Cortex of kidney (tissue), 1 donor: Measurements from ENCODE around the gene ADCY3.

Experiments used
- DNase-seq: peaks from one replicate; lab custom pipeline; 2025; lab: John Stamatoyannopoulos, UW

Gene ADCY3

DNA sequence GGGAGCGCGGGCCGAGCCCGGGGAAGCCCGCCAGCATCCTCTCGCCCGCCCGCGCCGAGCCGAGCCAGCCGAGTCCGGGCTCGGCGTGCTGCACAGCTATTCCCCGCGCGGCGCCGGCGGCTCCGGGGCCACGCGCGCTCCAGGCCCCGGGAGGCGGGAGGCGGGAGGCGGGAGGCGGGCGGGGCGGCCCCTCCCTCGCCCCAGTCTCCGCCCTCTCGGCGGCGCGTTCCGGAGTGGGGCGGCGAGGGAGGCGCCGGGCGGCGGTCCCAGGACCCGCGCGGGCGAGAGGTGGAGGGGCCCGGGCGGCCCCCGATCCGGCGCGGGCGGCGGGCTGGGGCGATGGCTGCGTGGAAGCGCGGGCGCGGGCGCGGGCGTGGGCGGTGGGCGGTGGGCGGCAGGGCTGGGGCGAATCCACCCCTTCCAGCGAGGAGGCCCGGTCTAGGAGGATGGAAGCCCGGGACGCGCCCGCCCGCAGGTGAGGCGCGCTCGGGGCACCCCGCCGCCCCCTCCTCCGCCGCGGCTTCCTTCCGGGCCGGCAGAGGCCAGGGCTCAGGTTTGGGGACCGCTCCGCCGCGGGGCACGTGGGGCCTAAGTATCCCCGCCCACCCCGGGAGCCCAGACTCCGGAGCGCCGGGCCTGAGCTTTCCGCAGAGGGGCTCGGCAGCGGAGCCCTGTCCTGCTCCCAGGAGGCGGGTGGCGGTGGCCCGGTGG lies at the start of gene ADCY3:
Gene ADCY3 (minus strand): TSS at position 140 of the 711 bp plus-strand sequence. CDS start 1,250 bp downstream, outside the sequence.
- no peak for DNase-seq

DNA sequence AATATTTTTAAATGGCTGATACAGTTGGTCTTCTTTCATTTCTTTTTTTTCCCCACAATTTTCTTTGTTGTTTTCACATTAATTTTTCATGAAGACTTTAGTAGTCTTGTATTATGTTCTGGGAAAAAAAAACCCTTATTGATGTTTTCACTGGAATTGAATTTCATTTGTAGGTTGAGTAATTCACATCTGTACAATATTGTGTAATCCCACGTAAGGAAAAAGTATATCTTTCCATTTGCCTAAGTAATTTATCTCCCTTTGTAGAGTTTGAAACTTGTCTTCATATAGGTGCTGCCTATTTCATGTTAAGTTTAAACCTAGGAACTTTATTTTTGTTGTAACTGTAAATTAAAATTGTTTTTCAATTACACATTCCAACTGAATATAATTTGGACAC lies 49.7 kb upstream of the ADCY3 start:
- DNase-seq: no peak

GRCh38 chr2:24961903-24962302 lies 41.9 kb upstream of the ADCY3 start:
- no peak for DNase-seq

DNA sequence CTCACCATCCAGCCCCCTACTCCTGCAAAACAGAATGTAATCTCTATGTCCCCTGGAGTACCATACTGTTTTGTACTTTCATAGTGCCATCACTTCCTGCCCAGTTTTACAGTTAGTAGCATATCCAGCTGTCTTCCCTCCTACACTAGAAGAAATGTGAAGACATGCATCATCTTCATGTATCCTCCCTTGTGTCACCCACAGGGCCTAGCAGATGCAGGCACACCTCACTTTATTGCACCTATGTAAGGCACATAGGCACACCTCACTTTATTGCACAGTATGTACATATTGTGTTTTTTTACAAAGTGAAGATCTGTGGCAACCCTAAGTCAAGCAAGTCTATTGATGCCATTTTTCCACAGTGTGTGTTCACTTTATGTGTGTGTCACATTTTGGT lies 39.7 kb upstream of the ADCY3 start:
- DNase-seq: no peak

GRCh38 chr2:24958411-24958935 lies 38.4 kb upstream of the ADCY3 start:
- no peak for DNase-seq

- DNase-seq: no peak
Measured at GRCh38 chr2:24957976-24958375, 37.9 kb upstream of the ADCY3 start.

- DNase-seq: no peak
Measured at GRCh38 chr2:24957221-24957620, 37.2 kb upstream of the ADCY3 start.

GRCh38 chr2:24955921-24956320 lies 35.9 kb upstream of the ADCY3 start:
- no peak for DNase-seq

GRCh38 chr2:24955232-24955631 lies 35.2 kb upstream of the ADCY3 start:
- DNase-seq: no peak

- DNase-seq: no peak
Measured at GRCh38 chr2:24950102-24950501, 30.1 kb upstream of the ADCY3 start.

- no peak for DNase-seq
Measured at GRCh38 chr2:24948506-24948905, 28.5 kb upstream of the ADCY3 start.

DNA sequence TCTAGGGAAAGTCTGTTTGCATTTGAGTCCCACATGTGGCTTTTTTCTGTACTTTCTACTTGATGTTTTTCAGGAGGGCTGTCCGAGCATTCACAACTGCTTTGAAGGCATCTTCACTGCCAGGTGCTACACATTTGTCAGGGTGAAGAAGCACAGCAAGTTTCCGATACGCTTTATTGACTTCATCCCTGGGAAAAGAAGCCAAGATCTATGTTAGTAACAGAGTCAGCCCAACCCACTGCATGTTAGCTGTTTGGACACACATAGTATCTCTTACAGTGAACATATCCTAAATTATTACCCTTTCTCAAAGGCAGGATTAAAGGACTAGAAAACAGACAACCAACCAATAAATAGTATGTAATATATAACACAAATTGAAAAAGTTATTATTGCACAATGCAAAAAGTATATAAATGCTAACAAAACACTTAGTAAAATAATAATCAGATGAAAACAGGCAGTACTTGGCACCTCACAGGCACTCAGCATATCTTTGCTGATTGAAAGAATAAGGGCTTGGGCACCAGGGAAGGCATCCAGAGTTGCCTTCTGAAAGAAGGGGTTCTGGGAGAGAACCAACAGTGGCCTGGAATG lies 27.6 kb upstream of the ADCY3 start:
- no peak for DNase-seq

DNA sequence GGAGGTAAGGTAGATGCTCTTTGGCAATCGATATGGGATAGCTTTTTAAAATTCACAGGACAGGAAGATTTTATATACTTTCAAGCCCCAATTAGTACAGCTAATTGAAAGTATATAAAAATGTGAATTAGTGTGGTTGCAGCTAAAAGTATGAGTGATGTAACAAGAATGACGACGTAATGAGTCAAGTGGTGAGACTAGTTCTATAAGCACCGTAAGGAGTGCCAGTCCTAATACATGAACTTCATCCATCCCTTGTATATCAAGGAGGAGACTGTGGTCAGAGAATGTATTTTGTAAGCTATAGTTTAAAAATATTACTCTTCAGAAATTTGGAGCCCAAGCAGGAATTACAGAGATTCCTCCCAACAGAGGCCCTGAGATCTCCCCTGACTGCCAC lies 25.9 kb upstream of the ADCY3 start:
- DNase-seq: no peak

GRCh38 chr2:24943427-24944053 lies 23.5 kb upstream of the ADCY3 start:
- no peak for DNase-seq

DNA sequence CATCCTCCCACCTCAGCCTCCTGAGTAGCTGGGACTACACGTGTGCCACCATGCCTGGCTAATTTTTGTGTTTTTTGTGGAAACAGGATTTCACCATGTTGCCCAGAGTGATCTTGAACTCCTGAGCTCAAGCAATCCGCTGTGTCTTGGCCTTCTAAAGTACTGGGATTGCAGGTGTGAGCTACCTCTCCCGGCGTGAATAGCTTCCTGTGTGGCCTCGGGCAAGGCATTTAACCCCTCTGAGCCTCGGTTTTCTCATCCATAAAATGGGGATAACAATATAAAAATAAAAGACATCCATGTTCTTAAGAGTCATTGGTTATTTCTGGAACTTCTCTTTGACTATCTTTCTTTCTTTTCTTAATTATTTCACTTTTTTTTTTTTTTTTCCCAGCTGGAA lies 19.3 kb upstream of the ADCY3 start:
- DNase-seq: no peak

DNA sequence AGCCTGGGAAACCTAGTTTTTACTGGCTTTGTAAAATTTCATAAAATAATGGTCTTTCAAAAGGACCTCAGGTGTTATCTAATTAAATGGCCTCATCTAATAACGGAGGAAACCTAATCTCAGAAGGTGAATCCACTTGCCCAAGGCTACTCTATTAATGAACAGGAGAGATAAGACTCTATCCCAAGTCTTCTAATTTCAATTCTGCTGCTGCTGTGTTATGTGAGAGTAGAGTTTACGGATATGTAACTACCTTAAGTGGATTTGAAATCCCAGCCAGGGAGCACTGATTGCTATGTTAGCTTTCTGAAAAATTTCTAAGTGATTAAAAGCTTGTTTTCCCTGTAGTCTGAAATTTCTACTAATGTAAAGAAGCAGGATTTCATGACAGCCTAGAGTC lies 17.2 kb upstream of the ADCY3 start:
- no peak for DNase-seq

DNA sequence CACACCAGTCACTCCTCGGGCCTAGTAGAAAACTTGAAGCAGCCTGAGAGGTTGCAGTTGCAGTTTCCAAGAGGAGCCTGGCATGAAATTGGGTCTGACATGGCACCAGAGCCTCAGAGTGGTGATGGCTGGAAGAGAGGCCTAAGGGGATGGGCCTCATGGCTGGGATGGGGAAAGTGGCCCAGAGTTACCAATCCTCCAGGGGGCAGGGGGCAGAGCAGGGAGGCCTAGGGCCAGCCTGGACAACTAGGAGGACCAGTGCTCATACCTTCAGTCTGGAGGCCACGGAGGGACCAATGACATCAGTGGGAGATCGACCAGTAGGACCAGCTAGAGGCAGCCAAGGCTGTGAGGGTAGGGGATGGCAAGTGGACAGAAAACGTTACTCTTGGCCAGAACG lies 15.1 kb upstream of the ADCY3 start:
- DNase-seq: no peak

DNA sequence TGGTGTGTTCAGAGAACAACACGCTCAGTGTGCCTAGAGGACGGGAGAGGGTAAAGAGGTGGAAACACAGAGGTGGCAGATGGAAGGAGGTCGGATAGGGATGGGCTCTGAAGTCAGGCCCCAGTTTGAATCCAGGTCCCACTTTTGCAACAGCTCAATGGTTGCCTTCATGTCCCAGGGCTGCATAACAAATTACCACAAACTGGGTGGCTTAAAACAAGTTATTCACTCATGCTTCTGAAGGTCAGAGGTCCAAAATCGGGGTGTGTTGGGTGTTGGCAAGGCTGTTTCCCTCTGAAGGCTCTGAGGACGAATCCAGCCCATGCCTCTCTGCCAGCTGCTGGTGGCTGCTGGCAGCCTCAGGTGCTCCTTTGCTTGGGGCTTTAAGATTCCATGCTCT lies 12.7 kb upstream of the ADCY3 start:
- DNase-seq: no peak

- DNase-seq: no peak
Measured at GRCh38 chr2:24930768-24931167, 10.7 kb upstream of the ADCY3 start.

DNA sequence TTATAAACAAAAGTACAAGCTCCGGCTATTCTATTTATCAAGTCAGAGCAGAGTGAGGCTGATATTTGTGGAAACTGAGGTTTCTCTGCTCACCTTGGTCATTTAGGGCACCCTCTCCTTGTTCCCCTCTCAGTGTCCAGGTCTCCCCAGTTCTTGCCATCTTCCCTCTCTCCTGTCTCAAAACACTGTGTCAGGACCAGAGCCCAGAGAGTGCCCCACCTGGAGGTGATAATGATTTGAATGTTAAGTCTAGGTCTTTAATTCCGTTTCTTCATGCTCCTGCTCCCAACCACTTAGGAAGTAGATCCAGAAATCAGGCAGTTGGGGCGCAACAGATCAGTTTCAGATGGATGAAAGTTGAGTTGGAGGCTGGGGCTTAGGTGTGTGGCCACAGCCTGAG lies 9.2 kb upstream of the ADCY3 start:
- DNase-seq: no peak

GRCh38 chr2:24928036-24928435 lies 8.0 kb upstream of the ADCY3 start:
- no peak for DNase-seq

DNA sequence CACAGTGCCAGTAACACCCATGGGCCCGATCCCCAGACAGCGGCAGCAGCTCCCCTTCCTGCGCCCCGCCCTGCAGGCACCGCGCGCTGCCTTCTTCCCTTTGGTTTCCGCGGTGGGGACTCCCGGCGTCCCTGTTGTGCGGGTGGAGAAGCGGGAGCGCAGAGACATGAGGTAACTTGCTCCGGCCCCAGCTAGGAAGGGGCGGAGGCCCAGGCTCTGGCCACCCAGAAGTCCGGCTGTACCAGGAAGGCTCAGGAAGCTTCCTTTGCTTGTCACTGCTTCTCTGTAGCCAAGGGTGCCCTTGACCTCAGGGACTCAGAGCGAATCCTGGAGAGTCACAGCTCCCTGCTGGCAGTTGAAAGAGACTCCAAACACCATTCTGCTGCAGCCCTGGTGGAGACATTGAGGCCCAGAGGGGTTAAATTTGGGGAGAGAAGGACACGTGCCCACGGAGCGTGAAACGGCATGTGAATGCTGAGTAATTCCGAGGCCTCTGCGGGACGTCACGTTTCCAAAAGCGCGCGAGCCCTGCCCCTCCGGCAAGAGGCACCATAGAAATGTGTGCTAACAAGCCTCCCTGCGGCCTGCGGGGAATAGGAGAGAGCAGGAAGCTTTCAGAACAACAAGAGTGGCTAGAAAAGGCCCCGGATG lies 6.7 kb upstream of the ADCY3 start:
- DNase-seq: no peak

GRCh38 chr2:24926220-24926601 lies 6.2 kb upstream of the ADCY3 start:
- DNase-seq: no peak
